NCI-H2196 treated with DMSO at 0.1 percent for 48 hours (cell line): ENCODE results near the gene TSC2.
"Not testable (repeated sequence)": the region's sequence is repeated elsewhere in the genome, so short reads cannot be mapped to it uniquely, and the experiment has no call there.

Experiments
- DNase-seq: peaks from one replicate; lab custom pipeline; 2025; ENCODE audit not compliant: unreplicated experiment; lab: John Stamatoyannopoulos, UW

TSC2 gene

DNA sequence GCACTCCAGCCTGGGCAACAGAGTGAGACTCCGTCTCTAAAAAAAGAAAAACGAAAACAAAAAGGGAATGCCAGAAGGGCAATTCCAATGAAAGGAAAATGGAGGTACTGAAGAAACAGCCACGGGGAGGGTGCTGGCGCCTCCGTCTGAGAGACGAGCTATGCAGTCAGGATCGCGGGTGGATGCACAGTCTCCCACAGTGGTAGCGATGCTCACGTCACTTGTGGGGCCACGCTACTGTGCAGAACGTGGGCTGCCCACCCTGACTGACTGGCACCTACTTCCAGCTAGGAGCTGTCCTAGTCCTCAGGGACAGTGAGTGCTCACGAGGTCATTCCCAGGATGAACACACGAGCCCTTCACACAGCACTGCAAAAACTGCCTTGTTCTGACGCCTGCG is 53.8 kb downstream of the TSC2 start:
- DNase-seq, result not testable (repeated sequence)

DNA sequence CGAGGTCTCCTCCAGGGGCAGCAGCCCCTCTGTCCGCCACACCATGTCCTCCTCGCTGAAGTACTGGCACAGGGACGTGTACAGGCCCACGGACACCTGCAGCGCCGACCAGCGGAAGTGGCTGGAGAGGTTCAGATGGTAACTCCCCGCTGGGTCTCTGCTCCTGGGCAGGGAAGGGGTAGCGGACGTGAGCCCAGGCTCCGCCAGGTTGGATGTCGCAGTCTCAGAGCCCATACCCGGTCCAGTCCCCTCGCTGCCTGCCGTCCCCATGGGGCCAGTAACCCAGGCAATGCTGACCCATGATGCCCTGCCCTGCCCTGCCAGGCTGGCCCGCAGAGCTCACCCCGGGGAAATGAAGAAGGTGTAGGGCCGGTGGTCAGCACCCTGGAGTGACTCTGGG is 54.7 kb downstream of the TSC2 start:
- DNase-seq, result no peak

GRCh38 chr16:2104464-2104863 is 56.7 kb downstream of the TSC2 start:
- DNase-seq, result not testable (repeated sequence)

GRCh38 chr16:2105291-2105690 is 57.5 kb downstream of the TSC2 start:
- not testable (repeated sequence) for DNase-seq

DNA sequence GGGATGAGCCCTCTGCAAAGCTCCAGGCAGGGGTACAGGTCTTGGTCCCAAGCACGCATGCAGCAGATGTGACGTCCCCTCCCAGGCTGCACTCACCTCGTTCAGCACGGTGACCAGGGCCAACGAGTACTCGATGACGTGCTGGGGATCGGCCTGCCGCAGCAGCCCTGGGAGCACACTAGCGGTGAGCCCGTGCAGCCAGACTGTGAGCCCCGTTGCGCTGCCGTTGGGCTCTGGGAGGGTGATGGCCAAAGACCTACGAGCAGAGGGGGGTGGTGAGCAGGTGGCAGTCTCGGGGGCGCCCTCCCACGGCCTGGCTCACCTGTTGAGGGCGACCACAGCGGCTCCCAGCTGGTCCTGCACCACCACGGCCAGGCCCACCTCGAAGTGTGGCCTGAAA is 58.0 kb downstream of the TSC2 start:
- not testable (repeated sequence) for DNase-seq

- DNase-seq, result not testable (repeated sequence)
Measured at GRCh38 chr16:2106211-2106610, 58.4 kb downstream of the TSC2 start.

GRCh38 chr16:2107121-2107790 is 59.5 kb downstream of the TSC2 start:
- not testable (repeated sequence) for DNase-seq

DNA sequence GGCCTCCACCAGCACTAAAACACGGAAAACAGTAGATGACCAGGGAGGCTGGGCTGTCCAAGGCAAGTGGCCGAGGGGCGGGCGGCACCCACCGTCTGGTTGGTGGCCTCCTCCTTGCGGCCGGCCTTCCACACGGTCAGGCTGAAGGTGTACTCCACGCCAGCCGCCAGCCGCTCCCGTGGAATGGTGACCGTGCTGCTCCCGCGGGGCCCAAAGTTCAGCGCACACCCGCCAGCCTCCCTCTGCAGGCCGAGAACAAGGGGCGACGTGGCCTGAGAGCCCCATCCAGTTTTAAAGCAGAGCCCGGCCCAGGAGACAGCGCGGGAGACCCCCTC is 60.0 kb downstream of the TSC2 start:
- DNase-seq, result not testable (repeated sequence)

DNA sequence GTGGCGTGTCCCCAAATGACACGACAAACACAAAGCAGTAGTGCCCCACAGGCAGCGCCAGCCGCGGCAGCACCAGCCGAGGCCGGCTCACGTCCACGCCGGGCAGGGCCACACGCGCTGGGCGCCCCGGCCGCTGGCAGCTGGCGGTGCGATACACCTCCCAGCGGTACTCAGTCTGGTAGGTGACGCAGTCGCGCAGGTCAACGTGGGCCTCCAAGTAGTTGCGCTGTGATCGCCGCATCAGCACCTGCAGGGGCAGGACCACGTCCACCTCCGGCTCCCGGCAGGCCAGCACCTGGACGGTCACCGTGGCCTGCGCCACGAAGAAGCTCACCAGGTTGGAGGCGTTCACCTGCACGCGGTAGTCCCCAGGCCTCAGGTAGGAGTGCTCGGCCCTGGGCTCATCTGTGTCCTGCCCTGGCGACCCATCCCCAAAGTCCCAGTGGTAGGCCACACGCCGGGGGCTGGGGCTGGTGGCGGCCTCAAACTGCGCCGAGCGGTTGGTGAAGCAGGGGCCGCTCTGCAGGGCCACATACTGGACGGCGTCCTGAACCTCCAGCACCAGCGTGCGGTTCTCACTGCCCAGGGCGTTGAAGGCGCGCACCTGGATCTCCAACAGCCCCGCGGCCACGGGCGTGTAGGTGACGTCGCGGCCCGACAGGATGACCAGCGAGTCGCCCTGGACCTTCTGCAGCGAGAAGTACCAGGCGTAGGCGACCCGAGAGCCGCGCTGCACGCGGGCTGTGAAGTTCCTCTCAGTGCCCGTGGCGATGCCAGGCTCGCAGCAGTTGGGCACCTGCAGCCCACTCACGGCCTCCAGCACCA is 60.9 kb downstream of the TSC2 start:
- not testable (repeated sequence) for DNase-seq

DNA sequence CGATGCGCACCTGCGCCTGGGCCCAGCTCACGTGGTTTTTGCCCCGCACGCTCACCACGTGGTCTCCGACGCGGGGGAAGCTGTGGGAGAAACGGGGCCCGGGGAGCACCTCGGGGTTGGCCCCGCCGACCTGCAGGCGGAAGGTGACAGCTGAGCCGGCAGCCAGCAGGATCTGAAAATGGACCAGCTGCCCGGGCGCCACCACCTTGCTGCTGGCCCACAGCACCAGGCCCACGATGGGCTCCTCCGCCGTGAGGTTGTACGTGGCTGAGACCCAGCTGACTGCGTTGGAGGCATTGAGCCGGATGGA is 61.4 kb downstream of the TSC2 start:
- DNase-seq, result not testable (repeated sequence)

DNA sequence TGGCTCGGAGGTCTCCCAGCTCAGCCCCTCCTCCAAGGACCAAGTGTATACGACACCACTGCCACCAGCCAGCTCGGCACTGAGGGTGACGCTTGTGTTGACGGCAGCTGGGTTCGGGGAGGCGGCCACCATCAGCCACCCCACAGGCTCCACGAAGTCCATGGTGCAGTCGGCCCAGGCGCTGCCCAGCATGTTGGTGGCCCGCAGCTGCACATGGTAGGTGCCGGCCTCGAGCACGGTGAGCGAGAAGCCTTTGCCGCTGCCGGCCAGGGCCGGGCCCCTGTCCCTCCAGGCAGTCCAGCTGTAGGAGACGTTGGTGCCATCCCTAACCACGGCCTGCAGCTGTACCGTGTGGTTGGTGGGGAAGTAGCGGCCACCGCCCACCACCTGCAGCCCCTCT is 62.1 kb downstream of the TSC2 start:
- DNase-seq, result not testable (repeated sequence)

- not testable (repeated sequence) for DNase-seq
Measured at GRCh38 chr16:2110332-2111008, 62.7 kb downstream of the TSC2 start.

DNA sequence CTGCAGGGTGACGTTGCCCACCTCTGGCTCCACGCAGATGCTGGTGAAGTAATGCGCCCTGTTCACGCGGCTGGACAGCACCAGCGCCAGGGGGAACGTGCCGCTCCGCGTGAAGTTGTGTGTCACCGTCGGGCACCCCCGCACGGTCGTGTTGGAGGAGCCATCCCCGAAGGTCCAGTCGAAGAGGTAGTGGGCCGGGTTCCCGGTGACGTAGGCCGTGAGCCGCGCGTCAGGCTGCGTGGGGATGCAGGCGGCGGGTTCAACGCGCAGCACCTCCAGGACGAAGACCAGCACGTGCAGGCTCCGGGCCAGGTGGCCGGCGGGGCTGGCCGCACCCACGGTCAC is 63.2 kb downstream of the TSC2 start:
- DNase-seq, result not testable (repeated sequence)

GRCh38 chr16:2111412-2112335 is 63.9 kb downstream of the TSC2 start:
- DNase-seq, result not testable (repeated sequence)

DNA sequence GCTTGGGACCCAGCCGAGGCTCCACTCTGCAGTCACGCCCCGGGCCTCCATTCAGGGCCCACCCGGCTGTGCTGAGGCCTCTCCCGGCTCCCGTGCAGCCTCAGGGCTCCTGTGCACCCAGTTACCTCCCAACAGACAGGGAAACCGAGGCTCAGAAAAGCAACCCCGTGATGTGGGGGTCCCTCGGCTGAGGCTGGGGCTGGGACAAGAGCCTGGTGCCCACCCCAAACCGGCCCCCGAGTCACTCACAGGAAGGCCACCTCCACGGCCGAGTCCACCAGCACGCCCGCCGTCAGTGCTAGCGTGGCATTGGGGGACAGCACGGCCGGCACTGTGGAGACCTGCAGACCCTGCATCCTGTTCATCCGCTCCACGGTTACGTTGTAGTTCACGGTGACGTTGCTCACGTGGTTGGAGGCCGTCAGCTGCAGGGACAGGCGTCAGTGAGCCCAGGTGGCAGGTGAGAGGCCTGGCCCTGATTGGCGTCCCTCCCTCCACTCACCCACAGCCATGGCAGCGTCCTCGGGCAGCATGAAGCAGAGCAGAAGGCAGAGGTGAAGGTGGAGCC is 64.8 kb downstream of the TSC2 start:
- not testable (repeated sequence) for DNase-seq

DNA sequence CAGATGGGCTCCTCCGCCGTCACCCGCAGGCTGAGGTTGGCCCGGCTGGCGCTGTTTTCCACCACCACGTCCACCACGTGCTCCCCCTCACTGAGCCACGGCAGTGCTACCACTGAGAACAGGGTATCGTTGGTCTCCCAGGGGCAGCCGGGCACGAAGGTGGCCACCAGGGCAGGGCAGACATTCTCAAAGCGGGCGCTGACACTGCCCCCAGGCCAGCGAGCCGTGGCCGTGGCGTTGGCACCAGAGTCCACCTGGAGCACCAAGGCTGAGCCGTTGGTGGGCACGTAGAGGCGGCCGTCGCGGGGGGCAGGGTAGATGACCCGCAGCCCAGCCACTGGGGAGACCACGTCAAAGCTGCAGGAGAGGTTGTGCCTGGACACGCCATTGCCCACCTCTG is 66.4 kb downstream of the TSC2 start:
- not testable (repeated sequence) for DNase-seq

GRCh38 chr16:2114885-2115590 is 67.3 kb downstream of the TSC2 start:
- DNase-seq, result not testable (repeated sequence)

DNA sequence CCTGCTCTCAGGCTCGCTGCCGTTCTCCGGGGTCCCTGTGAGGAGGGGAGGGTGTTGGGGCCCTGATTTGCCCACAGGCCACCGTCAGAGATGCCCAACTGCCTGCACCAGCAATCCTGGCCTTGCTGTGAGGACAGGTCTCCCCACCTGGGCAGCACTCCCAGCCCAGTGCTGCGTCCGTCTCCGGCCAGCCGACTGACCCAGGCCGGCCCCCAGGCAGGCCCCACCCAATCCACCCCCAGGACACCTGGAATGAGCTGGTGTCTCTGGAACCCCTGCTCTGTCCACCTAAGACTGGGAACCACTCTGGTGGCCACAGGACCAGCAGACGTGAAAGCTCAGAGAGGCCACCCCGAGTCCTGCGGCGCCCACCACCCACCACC is 67.8 kb downstream of the TSC2 start:
- DNase-seq, result no peak

- DNase-seq, result not testable (repeated sequence)
Measured at GRCh38 chr16:2116428-2116827, 68.6 kb downstream of the TSC2 start.

DNA sequence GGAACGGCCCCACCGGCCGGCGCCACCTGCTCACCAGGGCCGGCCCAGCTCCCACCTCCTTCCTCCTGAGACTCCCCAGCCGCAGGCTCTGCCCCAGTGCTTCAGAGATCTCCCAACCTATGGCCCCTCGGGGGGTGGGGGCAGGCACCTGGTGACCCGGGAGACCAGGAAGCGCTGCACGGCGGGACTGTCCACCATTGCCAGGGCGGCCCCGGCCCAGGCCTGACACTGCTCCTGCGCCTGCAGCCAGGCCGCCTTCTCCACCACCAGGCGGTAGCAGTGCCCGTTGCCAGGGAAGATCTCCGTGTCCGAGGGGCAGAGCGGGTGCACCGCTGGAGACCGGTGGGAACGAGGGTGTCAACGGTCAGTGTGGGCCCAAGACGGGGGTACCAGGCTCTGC is 69.6 kb downstream of the TSC2 start:
- not testable (repeated sequence) for DNase-seq
